HG03097 (cell line): ENCODE results near the gene BHLHA15.
A peak's percentile ranks its signal among the peaks of the same experiment; 100 is the strongest.

Experiments used
- ATAC-seq: cut with Tn5 transposase; IDR thresholded peaks from one replicate; pipeline ENCODE4 v1.9.1; 2021; ENCODE audit not compliant: unreplicated experiment, low FRiP score

BHLHA15 gene

DNA sequence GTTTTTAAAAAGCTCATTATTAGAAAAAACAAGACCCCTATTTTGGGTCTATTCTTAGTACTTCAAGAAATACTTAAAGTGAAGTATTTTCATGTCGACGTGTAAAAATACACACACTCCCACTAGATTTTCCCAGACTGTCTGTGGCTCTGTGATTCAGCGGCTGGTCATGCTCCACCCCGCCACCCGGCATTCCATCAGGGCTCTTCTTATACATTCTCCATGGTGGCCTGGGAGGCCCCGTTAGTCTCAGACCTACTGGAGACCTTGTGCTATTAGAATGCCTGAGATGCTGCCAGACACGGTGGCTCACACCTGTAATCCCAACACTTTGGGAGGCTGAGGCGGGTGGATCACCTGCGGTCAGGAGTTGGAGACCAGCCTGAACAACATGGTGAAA lies 27.7 kb downstream of the BHLHA15 start:
- ATAC-seq, result no peak

DNA sequence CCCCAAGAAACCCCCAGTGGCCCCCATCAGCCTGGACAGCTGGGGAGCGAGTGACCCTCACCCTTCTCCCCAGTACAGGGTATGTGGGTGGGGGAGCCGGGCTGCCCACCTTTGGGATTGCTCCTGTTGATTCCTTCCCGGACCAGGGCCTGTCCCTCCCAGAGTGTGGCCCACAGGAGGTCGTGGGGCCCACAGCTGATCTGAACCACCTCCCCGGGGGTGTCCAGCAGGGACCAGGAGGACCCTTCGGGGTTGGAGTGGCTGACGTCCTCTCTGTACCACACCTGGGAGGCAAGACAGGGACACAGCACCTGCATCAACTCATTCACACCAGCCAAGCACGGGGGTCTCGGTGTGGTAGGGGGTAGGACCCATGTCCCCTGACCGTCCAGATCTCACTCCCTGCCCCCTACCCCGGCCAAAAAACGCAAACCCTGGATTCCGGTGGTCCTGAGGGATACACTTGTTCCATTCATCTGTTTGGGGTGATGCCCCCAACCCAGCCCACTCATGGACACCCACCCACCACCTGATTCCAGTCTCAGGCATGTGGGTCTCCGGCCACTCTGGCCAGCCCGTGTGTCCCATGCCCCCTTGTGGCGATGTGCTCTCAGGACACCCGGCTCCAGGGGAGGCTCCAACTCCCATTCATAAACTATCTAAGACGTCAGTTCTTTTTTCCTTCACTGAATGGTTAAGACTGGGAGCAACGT lies 29.9 kb downstream of the BHLHA15 start:
- no peak for ATAC-seq

DNA sequence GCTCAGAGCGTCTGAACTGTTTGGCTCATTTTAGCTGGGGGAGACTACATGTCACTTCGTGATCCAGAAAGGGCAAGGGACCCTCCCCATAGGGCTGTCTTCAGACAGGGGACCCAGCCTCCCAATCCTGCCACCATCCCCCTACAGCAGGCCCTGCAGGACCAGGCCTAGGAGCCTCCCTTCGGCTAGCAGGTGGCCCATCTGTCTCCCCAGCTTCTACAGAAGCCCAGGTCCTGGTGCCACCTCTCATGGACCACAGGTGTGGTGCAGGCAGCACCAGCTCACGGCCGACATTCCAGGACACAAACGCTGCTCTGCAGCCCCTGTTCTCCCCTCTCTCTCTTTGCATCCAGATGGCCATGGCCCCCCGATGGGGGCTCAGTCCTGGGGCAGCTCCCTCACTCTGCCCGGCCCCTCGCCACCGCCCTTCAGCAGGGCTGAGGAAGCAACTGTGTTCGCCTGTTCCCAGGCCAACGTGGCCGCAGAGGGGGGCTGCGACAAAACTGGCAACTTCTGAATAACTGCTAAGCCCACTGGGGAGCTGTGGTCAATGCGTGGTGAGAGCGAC lies 30.5 kb downstream of the BHLHA15 start:
- ATAC-seq, result no peak

DNA sequence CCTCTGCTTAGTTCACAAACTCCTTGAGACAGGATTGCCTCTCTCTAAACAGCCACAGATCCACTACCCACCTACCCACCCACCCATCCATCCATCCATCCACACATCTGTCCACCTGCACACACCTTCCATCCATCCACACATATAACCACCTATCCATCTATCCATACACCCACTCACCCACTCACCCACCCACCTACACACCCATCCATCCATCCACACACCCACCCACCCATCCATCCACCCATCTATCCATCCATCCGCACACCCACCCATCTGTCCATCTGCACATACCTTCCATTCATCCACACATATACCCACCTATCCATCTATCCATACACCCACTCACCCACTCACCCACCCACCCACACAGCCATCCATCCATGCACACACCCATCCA lies 31.1 kb downstream of the BHLHA15 start:
- ATAC-seq, result no peak

DNA sequence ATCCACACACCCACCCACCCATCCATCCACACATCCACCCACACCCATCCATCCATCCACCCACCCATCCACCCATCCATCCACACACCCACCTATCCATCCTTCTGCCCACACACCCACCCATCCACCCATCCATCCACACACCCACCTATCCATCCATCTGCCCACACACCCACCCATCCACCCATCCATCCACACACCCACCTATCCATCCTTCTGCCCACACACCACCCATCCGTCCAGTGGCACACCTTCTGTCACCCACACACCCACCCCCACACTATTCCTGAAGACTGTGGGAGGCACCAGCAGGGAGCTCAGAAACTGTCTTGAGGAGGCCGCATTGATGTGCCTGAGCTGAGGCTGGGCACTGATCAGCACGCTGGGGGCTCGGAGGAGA lies 31.7 kb downstream of the BHLHA15 start:
- ATAC-seq, result no peak

DNA sequence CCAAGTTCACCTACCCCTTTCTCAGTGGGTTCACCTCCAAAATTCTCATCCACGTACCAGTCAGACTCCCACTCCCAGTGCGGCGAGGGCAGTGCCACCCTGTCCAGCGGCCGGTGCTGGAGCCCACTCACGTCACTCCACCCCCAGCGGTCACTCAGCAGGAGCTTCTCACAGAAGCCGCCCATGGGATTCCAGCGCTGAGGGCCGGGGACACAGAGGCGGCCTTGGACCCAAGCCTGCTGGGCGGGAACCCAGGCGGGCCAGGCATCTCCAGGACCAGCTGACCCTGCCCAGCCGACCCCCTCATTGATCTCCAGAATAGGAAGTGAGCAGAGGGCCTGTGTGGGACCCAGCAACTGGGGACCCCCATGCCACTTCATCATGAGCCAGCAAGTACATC lies 33.6 kb downstream of the BHLHA15 start:
- ATAC-seq, result no peak

DNA sequence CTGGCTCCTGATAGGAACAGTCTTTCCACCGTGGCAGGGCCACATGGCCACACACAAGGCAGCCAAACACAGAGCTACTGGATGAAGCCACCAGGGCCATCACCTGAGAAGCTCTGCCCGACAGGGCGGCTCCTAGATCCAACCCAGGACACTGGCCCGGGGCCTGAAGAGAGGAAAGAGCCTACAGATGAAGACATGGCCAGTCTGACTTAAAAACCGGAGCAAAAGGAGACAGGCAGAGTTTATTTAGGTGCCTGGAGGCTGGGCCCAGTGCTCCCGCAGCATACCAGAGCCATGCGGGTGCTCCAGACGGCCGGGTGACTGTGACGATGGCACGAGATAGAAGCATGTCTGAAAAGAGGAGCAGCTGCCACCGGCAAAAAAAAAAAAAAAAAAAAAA lies 36.9 kb downstream of the BHLHA15 start:
- no peak for ATAC-seq

DNA sequence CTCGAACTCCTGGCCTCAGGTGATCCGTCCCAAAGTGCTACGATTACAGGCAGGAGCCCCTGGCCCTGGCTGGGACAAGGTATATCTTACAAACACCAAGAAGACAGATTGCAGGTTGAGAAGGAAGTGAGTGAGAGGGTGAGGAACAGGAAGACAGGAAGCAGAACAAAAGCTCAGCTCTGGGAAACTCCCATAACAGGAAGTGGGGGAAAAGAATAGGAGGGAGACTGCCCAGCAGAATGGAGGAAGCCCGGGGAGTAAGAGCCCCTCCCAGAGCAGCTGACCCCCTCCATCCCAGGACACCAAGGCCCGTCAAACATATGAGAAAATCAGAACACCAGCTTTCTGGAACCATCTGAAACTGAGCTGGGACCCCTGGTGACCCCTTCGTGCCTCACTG lies 37.9 kb downstream of the BHLHA15 start:
- no peak for ATAC-seq

DNA sequence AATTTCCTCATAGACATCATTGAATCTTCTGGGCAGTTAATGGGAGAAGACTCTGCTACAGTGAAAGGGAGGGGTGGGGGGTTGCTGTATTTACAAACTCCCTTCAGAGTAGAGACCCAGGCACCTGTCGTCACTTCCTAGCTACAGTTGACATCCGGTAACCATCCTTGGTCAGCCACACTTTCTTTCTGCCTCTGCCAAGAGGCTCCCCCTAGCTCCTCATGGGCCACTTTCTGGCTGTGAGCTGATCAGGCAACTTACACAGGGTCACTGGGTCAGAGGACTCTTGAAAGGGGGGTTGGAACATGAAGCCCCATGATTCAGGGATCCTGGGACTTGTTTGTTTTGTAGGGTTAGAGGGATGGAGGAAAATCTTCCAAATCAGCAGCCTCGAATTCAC lies 39.5 kb downstream of the BHLHA15 start:
- no peak for ATAC-seq

DNA sequence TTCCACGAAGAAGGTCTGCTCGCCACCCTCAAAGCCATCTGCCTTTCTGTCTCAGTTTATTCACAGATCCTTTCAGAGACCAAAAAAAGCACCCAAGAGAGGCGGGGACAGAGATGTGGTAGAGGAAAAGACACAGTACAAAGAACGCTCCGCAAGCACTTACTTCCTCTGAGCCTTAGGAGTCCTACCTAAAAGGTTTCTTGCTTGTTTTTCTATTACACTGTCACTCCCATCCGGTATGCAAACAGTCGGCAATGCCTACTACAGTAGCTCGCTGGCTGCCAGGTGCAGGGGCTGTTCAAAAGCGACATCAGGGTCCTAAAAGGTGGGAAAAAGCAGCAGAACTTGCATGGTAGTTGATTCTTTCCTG lies 40.0 kb downstream of the BHLHA15 start:
- ATAC-seq, result no peak

DNA sequence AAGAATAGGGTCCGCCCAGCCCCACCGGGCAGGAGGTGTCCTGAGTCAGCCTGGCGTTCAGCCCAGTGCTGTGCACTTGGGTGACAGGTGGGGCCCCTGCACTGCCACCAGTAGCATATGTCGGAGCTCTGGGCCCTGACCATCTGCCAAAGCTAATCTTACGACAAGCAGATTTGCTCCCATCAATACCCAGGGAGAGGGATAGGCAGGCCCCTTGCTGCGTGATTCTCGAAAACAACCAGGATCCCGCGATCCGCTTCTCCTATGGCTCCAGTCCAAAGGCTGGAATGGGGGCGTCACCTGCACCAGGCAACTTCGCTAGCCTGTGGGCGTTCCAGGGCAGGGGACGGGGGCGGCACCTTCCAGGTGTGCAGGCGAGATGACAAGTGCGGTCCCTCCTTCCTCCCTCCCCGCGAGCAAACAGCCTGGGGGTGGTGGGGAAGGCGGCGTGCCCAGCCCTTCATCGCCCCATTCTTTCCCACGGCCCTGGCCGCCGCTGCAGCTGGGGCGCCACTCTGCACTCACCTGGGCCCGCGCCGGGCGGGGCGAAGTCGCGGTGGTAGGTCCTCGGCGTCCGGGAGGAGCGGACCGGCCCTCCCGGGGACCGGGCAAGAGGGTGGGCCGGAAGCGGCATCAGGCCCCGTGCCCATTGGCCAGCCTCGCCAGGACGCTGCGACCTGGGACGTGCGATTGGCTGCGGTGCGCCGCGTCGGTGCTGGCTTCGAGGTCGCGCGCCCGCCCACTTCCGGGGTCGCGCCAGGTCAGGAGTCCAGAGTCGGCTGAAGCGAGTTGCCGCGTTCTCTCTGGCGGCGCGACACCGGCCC lies 40.6 kb downstream of the BHLHA15 start, which contains the start of gene TECPR1:
TECPR1 (minus strand) TSS at position 632 of the 824 bp plus-strand sequence. CDS start 6,086 bp downstream, outside the sequence.
- peak; percentile 96 for ATAC-seq

DNA sequence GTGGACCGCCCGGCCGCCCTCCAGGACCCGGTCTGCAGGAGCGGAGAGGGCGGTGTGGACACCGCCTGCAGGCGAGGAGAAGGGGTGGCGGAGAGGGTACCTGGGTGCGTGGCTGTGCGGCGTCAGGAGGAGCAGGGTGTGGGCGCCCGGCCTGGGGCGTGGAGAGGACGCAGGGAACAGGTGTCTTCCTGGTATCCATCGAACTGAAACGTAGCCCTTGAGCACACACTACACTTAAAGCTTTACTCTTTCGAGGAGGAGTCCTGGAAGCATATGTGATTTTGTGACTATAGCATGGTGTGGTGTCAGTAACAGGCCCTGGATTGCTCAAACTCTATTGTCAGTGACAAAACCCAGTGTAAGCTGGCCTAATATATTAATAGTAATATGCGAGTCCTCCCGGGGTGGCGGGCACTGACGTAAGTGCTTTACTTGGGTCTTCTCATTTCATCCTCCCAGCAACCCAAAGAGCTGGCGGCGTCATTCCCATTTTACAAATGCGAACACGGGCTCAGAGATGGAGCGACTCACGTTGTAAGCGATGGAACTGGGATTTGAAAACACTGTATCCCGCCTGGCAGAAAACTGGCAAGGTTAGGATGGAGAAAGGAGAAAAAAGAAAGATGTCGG lies 41.3 kb downstream of the BHLHA15 start:
- peak; percentile 0 for ATAC-seq

DNA sequence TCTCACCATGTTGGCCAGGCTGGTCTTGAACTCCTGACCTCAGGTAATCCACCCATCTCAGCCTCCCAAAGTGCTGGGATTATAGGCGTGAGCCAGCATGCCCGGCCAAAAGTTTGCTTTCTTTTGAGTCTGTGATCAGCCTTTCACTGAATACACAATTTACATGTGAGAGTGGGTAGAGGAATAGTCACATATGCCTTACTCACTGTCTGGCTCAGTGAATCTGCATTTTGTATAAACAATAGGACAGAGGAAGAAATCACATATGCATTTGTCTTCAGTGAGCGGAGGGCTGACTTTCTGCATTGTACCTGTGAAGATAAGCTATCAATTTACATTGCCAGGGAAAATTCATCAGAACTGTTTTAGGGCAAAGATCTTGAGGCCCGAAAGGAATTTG lies 43.3 kb downstream of the BHLHA15 start:
- no peak for ATAC-seq

DNA sequence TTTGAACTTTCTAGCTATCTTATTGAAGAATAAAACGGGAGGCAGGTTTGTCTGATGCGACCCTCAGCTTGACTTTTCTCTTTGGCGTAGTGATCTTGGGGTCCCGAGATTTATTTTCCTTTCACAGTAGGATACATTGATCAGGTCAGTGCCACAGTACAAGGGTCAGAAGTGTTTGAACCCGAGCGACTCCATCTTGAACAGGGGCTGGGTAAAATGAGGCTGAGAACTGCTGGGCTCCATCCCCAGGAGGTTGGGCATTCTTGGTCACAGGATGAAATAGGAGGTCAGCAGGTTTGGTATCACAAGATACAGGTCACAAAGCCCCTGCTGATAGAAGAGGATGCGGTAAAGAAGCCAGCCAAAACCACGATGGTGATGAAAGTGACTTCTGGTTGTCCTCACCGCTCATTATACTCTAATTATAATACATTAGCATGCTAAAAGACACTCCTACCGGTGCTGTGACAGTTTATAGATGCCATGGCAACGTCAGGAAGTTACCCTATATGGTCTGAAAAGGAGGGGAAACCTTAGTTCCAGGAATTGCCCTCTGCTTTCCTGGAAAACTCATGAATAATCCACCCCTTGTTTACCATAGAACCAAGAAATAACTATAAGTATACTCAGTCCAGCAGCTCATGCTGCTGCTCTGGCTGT lies 43.8 kb downstream of the BHLHA15 start:
- ATAC-seq, result no peak

DNA sequence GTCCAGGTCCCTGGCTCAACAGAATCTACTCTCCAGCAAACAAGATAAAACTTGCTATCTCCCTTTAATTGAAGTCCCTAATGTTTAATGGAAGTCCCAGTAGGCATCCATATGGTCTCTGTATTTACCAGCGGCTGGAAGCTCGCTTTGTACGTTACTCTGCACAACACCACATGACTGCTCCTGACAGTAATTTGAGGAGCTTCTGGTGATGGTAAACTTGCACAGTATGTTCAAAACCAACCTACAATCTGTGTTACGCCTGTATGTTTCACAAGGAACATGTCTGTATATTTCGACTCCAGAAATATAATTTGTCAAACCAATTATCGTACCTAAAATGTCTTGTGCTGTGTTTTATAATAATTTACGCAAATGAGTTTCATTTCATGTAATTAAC lies 45.2 kb downstream of the BHLHA15 start:
- no peak for ATAC-seq

DNA sequence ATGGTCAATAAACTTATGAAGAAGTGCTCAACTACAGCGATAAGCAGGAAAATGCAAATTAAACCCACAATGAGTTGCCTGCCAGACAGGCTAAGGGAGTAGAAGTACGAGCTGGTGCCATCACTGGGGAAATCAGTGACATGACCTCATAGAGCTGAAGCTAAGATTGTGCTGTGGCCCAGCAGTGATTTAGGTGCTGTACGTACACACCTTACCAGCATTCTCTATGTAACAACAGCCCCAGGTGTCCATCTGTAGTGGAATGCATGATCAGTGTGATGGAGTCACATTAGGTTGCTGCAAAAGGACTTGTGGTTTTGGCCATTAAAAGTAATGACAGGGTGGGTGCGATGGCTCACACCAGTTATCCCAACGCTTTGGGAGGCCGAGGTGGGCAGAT lies 46.5 kb downstream of the BHLHA15 start:
- no peak for ATAC-seq
